ENCODE measurements around the gene CSMD2. TPM values are rescaled to one million over a fixed set of nuclear protein-coding genes. Genes with fewer than 3 reads are reported as not detected.
A peak's percentile ranks its signal among the peaks of the same experiment; 100 is the strongest.

The CSMD2 gene
- total and polyA plus RNA-seq, 2 of the 4 experiments (the other 2 are of a cell fraction): under 0.01 to 0.36 TPM

DNA sequence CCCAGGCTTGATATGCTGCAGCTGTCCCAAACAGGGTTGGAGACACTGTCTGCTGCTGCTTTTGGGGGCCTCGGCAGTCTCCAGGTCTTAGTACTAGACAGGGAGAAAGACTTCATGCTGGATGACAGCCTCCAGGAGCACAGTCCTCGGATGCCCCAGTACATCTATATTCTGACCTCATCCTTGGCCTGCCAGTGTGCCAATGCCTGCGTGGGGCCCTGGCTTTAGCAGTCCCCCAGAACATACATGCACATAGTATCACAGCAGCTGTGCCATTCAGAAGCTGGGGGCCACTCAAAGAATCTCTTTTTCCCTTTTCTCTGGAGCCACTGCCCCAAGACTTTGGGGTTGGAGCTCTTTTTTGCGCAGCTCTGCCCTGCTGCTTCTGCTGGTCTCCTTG, 697.0 kb downstream of the CSMD2 start:
- no peaks in the 10 kb centered on the region for H3K27me3 ChIP-seq (ENCODE audit: control insufficient read depth, insufficient read depth, low read length)
- H3K14ac ChIP-seq (replicated peaks; ENCODE audit: low read depth, low read length): no peak overlapping the region
- no peak overlapping the region for H2AK9ac ChIP-seq (replicated peaks; ENCODE audit: low read depth, low read length, poor library complexity)
- no CpG with 5 or more reads among the region's 4 CpGs for WGBS, 2 experiments (ENCODE audit: extremely low coverage in 2 of 2, insufficient read length in 1 of 2)
- peaks cover 14% of the 10 kb centered on the region for H3K9me1 ChIP-seq (ENCODE audit: insufficient read depth, low read length)
- H2BK20ac ChIP-seq (ENCODE audit: low read depth, low read length): no peak overlapping the region
- no peak overlapping the region; the same call in 1 of the 2 replicates for H3K4ac ChIP-seq (ENCODE audit: low read depth, low read length)
- CTCF ChIA-PET: interaction anchor here (0.6 to 1.4 kb wide), 4 partner anchors 12 to 354 kb away, joined by 3 to 5 read pairs (median 4); no protein-coding TSS in a partner anchor
- TF ChIP-seq CEBPB (IDR thresholded peaks at IDR 0.05; ENCODE audit: low read depth, low read length) (no peak), RCOR1 (IDR thresholded peaks at IDR 0.05; ENCODE audit: insufficient replicate concordance, low read length) (no peak), MAZ (IDR thresholded peaks at IDR 0.05; ENCODE audit: borderline replicate concordance, low read depth, low read length) (no peak), BHLHE40 (IDR thresholded peaks at IDR 0.05; ENCODE audit: low read depth, low read length) (no peak), CHD1 (IDR thresholded peaks at IDR 0.05; ENCODE audit: low read depth, low read length) (no peak), NFE2L2 (IDR thresholded peaks at IDR 0.05; ENCODE audit: low read depth, low read length) (no peak), SMC3 (IDR thresholded peaks at IDR 0.05; ENCODE audit: low read depth, low read length) (no peak), MAFK (IDR thresholded peaks at IDR 0.05; ENCODE audit: low read depth, low read length) (no peak)
- TF ChIP-seq, protein P1, sequence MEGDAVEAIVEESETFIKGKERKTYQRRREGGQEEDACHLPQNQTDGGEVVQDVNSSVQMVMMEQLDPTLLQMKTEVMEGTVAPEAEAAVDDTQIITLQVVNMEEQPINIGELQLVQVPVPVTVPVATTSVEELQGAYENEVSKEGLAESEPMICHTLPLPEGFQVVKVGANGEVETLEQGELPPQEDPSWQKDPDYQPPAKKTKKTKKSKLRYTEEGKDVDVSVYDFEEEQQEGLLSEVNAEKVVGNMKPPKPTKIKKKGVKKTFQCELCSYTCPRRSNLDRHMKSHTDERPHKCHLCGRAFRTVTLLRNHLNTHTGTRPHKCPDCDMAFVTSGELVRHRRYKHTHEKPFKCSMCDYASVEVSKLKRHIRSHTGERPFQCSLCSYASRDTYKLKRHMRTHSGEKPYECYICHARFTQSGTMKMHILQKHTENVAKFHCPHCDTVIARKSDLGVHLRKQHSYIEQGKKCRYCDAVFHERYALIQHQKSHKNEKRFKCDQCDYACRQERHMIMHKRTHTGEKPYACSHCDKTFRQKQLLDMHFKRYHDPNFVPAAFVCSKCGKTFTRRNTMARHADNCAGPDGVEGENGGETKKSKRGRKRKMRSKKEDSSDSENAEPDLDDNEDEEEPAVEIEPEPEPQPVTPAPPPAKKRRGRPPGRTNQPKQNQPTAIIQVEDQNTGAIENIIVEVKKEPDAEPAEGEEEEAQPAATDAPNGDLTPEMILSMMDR (conservative IDR thresholded peaks at IDR 0.05; ENCODE audit: low read depth, low read length): no peak
- TF ChIP-seq, protein P2, sequence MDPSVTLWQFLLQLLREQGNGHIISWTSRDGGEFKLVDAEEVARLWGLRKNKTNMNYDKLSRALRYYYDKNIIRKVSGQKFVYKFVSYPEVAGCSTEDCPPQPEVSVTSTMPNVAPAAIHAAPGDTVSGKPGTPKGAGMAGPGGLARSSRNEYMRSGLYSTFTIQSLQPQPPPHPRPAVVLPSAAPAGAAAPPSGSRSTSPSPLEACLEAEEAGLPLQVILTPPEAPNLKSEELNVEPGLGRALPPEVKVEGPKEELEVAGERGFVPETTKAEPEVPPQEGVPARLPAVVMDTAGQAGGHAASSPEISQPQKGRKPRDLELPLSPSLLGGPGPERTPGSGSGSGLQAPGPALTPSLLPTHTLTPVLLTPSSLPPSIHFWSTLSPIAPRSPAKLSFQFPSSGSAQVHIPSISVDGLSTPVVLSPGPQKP (IDR thresholded peaks at IDR 0.05; ENCODE audit: borderline replicate concordance, low read depth, low read length): no peak
- H2AFZ ChIP-seq (replicated peaks; ENCODE audit: low read length, poor library complexity): peak overlapping the region; percentile 52
- H3K27ac ChIP-seq (ENCODE audit: insufficient read depth, low read length): no peak overlapping the region
- H2BK120ac ChIP-seq (ENCODE audit: low read depth, low read length): peak overlapping the region; percentile 23; the same call in 1 of the 2 replicates
- no peak overlapping the region for H3K4me3 ChIP-seq (ENCODE audit: insufficient read depth, low read depth, low read length)
- no peaks in the 10 kb centered on the region for H4K20me1 ChIP-seq (ENCODE audit: insufficient read depth, low read length)
- H4K91ac ChIP-seq (ENCODE audit: insufficient read depth, low read depth, low read length): 0 out of 2 replicates have a peak overlapping the region, but pooled peaks have one; percentile 26
- no peak overlapping the region for H4K5ac ChIP-seq (ENCODE audit: low read depth, low read length)
- H3K4me2 ChIP-seq (ENCODE audit: low read depth, low read length): no peak overlapping the region
- ATAC-seq (ENCODE audit: low read depth) (no peak), DNase-seq (no peak)
- peaks cover 4 to 5% of the 10 kb centered on the region in 2 experiments for H3K79me1 ChIP-seq (ENCODE audit: low read depth in 1 of 2, low read length in 2 of 2)
- H3K18ac ChIP-seq (ENCODE audit: low read depth, low read length): no peak overlapping the region
- H2BK5ac ChIP-seq (ENCODE audit: low read depth, low read length, poor library complexity, severe bottlenecking): no peak overlapping the region
- no peak overlapping the region for H3K23ac ChIP-seq (ENCODE audit: low read depth, low read length)
- no peak overlapping the region for H3K56ac ChIP-seq (ENCODE audit: extremely low read depth, insufficient read depth, low read length)
- H3K9ac ChIP-seq (ENCODE audit: low read depth, low read length): no peak overlapping the region
- dilution Hi-C loops (cut with HindIII; ENCODE audit: low sequenced_read_pairs, unreplicated experiment) (no loop called here), intact Hi-C loops (cut with micrococcal nuclease) (no loop called here), in situ Hi-C loops (cut with MboI; ENCODE audit: low sequenced_read_pairs) (loop anchor here (5.0 to 10.0 kb wide), 3 partner anchors 171 to 373 kb away; no protein-coding TSS in a partner anchor)
- BruUV-seq (replicated peaks): no TSS peak
- H4K8ac ChIP-seq (ENCODE audit: low read depth in 2 of 2, low read length in 2 of 2): no peak overlapping the region; a peak in 1 of 4 replicates
- H2BK15ac ChIP-seq (ENCODE audit: low read depth, low read length): no peak overlapping the region
- no peaks in the 10 kb centered on the region for H3K9me3 ChIP-seq (ENCODE audit: control insufficient read depth, insufficient read depth, low read length)
- POLR2A ChIA-PET (ENCODE audit: unreplicated experiment): no interaction called here
- no peaks in the 10 kb centered on the region for H3K36me3 ChIP-seq (ENCODE audit: control insufficient read depth, insufficient read depth, low read length)
- H2AK5ac ChIP-seq (ENCODE audit: low read depth, low read length): peak overlapping the region; percentile 8; the same call in 1 of the 2 replicates
- H3K4me1 ChIP-seq (ENCODE audit: control insufficient read depth, insufficient read depth, low read length): peaks cover 14% of the 10 kb centered on the region
